Loucy (cell line): Measurements from ENCODE around the gene ARL3.

Experiments used
- H2AFZ ChIP-seq: fragments of 200-600 bp; sonication (generic); 2 replicates; pipeline ENCODE4 v1.6.0; 2016; ENCODE audit warnings: antibody characterized with exemption, mild to moderate bottlenecking, low read length, moderate library complexity
- H3F3A ChIP-seq: fragments of 200-600 bp; 2 replicates; pipeline ENCODE4 v1.6.0; 2016; ENCODE audit warnings: antibody characterized with exemption, low read depth, mild to moderate bottlenecking
- H3K27me3 ChIP-seq: fragments of 200-600 bp; sonication (generic); 2 replicates; pipeline ENCODE4 v1.6.1; 2014; ENCODE audit warnings: low read length, mild to moderate bottlenecking; ENCODE audit not compliant: insufficient read depth, poor library complexity, severe bottlenecking
- H3K36me3 ChIP-seq: fragments of 200-600 bp; sonication (generic); 2 replicates; pipeline ENCODE4 v1.6.1; 2016; ENCODE audit warnings: low read length; ENCODE audit not compliant: insufficient read depth
- H3K4me1 ChIP-seq: fragments of 200-600 bp; sonication (generic); 2 replicates; pipeline ENCODE4 v1.5.1; 2014; ENCODE audit warnings: low read length, mild to moderate bottlenecking; ENCODE audit not compliant: insufficient read depth, poor library complexity, severe bottlenecking
- H3K4me2 ChIP-seq: fragments of 200-600 bp; sonication (generic); 2 replicates; pipeline ENCODE4 v1.6.0; 2014; ENCODE audit warnings: antibody characterized with exemption, low read length, low read depth, mild to moderate bottlenecking; ENCODE audit not compliant: poor library complexity, severe bottlenecking
- H3K4me3 ChIP-seq: fragments of 200-600 bp; sonication (generic); 2 replicates; pipeline ENCODE4 v1.5.1; 2014; ENCODE audit warnings: low read length, mild to moderate bottlenecking, mixed read lengths; ENCODE audit not compliant: poor library complexity, severe bottlenecking
- H3K79me2 ChIP-seq: fragments of 200-600 bp; sonication (generic); 2 replicates; pipeline ENCODE4 v1.6.1; 2014; ENCODE audit warnings: low read length; ENCODE audit not compliant: insufficient read depth
- H3K9ac ChIP-seq: fragments of 200-600 bp; sonication (generic); 2 replicates; pipeline ENCODE4 v1.6.0; 2014; ENCODE audit warnings: mild to moderate bottlenecking, low read depth, low read length, moderate library complexity; ENCODE audit not compliant: poor library complexity, severe bottlenecking
- H3K9me2 ChIP-seq: fragments of 200-600 bp; sonication (generic); replicated peaks from 2 replicates; pipeline ENCODE4 v1.6.1; 2016; ENCODE audit warnings: low read depth, low read length, mixed read lengths
- H3K9me3 ChIP-seq: fragments of 200-600 bp; sonication (generic); 2 replicates; pipeline ENCODE4 v1.6.1; 2014; ENCODE audit warnings: mild to moderate bottlenecking, antibody characterized with exemption, low read length, low read depth; ENCODE audit not compliant: insufficient read depth
- H4K20me1 ChIP-seq: fragments of 200-600 bp; sonication (generic); 2 replicates; pipeline ENCODE4 v1.6.0; 2014; ENCODE audit warnings: antibody characterized with exemption, low read length, mild to moderate bottlenecking; ENCODE audit not compliant: insufficient read depth, poor library complexity, severe bottlenecking
- CTCF ChIP-seq: fragments of 200-600 bp; sonication (generic); conservative IDR thresholded peaks from 2 replicates; pipeline ENCODE4 v1.5.1; 2014; ENCODE audit warnings: mild to moderate bottlenecking, antibody characterized with exemption, low read length
- EZH2phosphoT487 ChIP-seq: fragments of 200-600 bp; IDR thresholded peaks from 2 replicates; pipeline ENCODE4 v1.6.1; 2018; ENCODE audit warnings: antibody characterized with exemption, mild to moderate bottlenecking, moderate library complexity, borderline replicate concordance

The ARL3 gene

GRCh38 chr10:102675011-102675665, 39.1 kb downstream of the ARL3 start:
- no peak overlapping the region for H2AFZ ChIP-seq
- H3K9ac ChIP-seq: peak overlapping the region; percentile 61
- TF ChIP-seq CTCF (no peak), EZH2phosphoT487 (no peak)
- H3K9me2 ChIP-seq: no peaks in the 10 kb centered on the region
- no peaks in the 10 kb centered on the region for H3F3A ChIP-seq
- peaks cover 67% of the 10 kb centered on the region for H3K4me1 ChIP-seq
- H3K79me2 ChIP-seq: no peaks in the 10 kb centered on the region
- no peaks in the 10 kb centered on the region for H3K9me3 ChIP-seq
- peak overlapping the region; percentile 91 for H3K4me2 ChIP-seq
- no peaks in the 10 kb centered on the region for H3K36me3 ChIP-seq
- H3K27me3 ChIP-seq: no peaks in the 10 kb centered on the region
- peak overlapping the region; percentile 70 for H3K4me3 ChIP-seq
- H4K20me1 ChIP-seq: no peaks in the 10 kb centered on the region

GRCh38 chr10:102674566-102674965, 39.6 kb downstream of the ARL3 start:
- H3K4me2 ChIP-seq: peak overlapping the region; percentile 91
- no peaks in the 10 kb centered on the region for H4K20me1 ChIP-seq
- H3K9me3 ChIP-seq: no peaks in the 10 kb centered on the region
- H3K4me1 ChIP-seq: peaks cover 72% of the 10 kb centered on the region
- no peaks in the 10 kb centered on the region for H3F3A ChIP-seq
- peak overlapping the region; percentile 70 for H3K4me3 ChIP-seq
- no peaks in the 10 kb centered on the region for H3K79me2 ChIP-seq
- no peaks in the 10 kb centered on the region for H3K36me3 ChIP-seq
- H3K9me2 ChIP-seq: no peaks in the 10 kb centered on the region
- H2AFZ ChIP-seq: no peak overlapping the region
- peak overlapping the region; percentile 61 for H3K9ac ChIP-seq
- no peaks in the 10 kb centered on the region for H3K27me3 ChIP-seq
- TF ChIP-seq EZH2phosphoT487: no peak
- TF ChIP-seq CTCF: no peak

- Histone ChIP-seq H2AFZ (peak overlapping the region; percentile 55), H3K4me2 (peak overlapping the region; percentile 91), H4K20me1 (no peaks in the 10 kb centered on the region), H3K4me3 (peak overlapping the region; percentile 70), H3F3A (no peaks in the 10 kb centered on the region), H3K4me1 (peaks cover 73% of the 10 kb centered on the region), H3K27me3 (no peaks in the 10 kb centered on the region), H3K9me3 (no peaks in the 10 kb centered on the region), H3K36me3 (no peaks in the 10 kb centered on the region), H3K9ac (peak overlapping the region; percentile 61), H3K9me2 (no peaks in the 10 kb centered on the region), H3K79me2 (no peaks in the 10 kb centered on the region)
- TF ChIP-seq EZH2phosphoT487: no peak
- no peak for TF ChIP-seq CTCF
Observed at GRCh38 chr10:102673819-102674511, 40.2 kb downstream of the ARL3 start.
